HL-60/S4 treated with phorbol 12-myristate 13-acetate at 8.2 ng/mL for 4 days and 3 days (cell line): ENCODE data around the gene STARD10.
"Not testable (repeated sequence)": the region's sequence is repeated elsewhere in the genome, so short reads cannot be mapped to it uniquely, and the experiment has no call there.

Source experiments
- in situ Hi-C: fragments of 300-500 bp; cut with MboI; formaldehyde crosslinking; loops from 2 replicates; pipeline ENCODE4 v1.15.0; 2022; ENCODE audit warnings: low sequenced_read_pairs

The STARD10 gene

DNA sequence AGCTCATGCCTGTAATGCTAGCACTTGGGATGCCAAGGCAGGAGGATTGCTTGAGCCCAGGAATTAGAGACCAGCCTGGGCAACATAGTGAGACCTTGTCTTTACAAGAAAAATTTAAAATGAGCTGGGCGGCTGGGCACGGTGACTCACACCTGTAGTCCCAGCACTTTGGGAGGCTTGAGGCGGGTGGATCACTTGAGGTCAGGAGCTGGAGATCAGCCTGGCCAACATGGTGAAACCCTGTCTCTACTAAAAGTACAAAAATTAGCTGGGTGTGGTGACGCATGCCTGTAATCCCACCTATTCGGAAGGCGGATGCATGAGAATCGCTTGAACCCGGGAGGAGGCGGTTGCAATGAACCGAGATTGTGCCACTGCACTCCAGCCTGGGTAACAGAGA lies 17.8 kb upstream of the STARD10 start:
- in situ Hi-C loops: not testable (repeated sequence)

DNA sequence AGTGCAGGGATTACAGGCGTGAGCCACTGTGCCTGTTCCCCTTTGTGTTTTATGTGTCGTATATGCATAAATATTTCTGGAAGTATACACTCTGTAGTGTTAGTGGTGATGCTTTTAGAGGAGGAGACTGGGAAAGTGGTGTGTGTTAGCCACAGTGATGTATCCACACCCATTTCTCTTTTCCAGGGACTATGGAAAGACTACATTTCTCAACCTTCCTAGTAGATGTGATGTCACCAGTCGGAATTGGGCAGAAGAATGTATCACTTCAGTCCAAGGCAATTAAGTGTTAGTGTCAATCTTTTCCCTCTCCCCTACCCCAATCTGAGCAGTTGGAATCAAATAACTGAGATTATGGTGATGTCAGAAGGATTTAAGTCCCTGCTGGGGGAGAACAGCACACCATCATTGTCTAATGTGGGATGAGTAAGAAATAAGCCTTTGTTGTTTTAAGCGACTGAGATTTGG lies 14.5 kb upstream of the STARD10 start:
- in situ Hi-C loops: no loop called here

DNA sequence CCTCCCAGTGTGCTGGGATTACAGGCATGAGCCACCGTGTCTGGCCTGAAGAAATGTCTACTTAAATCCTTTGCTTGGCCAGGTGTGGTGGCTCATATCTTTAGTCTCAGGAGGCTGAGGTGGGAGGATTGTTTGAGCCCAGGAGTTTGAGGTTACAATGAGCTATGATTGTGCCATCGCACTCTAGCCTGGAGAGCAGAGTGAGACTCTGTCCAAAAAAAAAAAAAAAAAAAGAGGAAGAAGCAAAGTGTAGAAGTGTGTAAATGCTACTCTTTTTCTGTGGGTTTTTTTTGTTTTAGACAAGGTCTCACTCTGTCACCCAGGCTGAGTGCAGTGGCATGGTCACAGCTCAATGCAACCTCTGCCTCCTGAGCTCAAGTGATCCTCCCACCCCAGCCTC lies 13.9 kb upstream of the STARD10 start:
- in situ Hi-C loops: no loop called here

- in situ Hi-C loops: no loop called here
Measured at GRCh38 chr11:72807021-72807693, 13.3 kb upstream of the STARD10 start.

- in situ Hi-C loops: not testable (repeated sequence)
Measured at GRCh38 chr11:72806378-72806777, 12.5 kb upstream of the STARD10 start.

DNA sequence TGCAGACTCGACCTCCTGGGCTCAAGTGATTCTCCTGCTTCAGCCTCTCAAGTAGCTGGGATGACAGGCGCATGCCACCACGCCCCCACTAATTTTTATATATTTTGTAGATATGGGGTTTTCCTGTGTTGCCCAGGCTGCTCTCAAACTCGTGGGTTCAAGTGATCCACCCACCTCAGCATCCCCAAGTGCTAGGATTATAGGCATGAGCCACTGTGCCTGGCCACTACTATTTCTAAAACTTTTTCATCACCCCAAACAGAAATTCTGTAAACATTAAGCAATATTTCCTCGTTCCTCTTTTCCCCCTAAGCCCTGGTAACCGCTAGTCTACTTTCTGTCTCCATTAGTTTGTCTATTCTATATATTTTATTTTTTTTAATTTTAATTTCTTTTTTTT lies 11.4 kb upstream of the STARD10 start:
- in situ Hi-C loops: no loop called here

DNA sequence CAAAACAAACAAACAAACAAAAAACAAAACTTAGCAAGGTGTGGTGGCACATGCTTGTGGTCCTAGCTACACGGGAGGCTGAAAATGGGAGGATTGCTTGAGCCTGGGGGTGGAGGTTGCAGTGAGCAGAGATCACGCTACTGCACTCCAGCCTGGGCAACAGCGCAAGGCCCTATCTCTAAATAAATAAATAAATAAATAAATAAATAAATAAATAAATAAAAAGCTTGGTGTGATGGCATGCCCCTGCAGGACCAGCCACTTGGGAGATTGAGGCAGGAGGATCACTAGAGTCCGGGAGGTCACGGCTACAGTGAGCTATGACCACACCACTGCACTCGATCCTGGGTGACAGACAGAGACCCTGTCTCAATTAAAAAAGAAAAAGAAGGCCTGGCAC lies 9.0 kb upstream of the STARD10 start:
- in situ Hi-C loops: no loop called here

- in situ Hi-C loops: no loop called here
Measured at GRCh38 chr11:72799441-72799840, 5.6 kb upstream of the STARD10 start.

GRCh38 chr11:72798361-72798760 lies 4.5 kb upstream of the STARD10 start:
- in situ Hi-C loops: no loop called here

- in situ Hi-C loops: no loop called here
Measured at GRCh38 chr11:72793076-72793424, 797 bp downstream of the STARD10 start.

GRCh38 chr11:72792437-72793021 lies 1.3 kb downstream of the STARD10 start:
- in situ Hi-C loops: no loop called here

- in situ Hi-C loops: not testable (repeated sequence)
Measured at GRCh38 chr11:72791228-72791627, 2.6 kb downstream of the STARD10 start.

GRCh38 chr11:72789493-72790131 lies 4.2 kb downstream of the STARD10 start:
- in situ Hi-C loops: no loop called here

DNA sequence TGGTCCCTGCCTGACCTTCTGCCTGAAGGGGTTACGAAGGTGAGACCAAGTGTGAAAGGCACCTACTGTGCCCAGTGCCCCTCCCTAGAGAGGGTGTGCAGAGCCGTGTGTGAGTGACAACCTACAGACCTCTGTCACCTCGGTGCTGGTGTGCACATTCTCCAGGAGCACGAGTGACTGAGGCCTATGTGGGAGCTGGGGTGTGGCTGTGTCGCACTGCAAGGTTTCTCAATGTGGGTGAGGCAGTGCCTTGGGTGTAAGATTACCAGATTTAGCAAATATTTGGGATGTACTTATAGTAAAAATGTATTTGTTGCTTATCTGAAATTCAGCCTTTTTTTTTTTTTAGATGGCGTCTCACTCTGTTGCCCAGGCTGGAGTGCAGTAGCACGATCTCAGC lies 5.6 kb downstream of the STARD10 start:
- in situ Hi-C loops: no loop called here

DNA sequence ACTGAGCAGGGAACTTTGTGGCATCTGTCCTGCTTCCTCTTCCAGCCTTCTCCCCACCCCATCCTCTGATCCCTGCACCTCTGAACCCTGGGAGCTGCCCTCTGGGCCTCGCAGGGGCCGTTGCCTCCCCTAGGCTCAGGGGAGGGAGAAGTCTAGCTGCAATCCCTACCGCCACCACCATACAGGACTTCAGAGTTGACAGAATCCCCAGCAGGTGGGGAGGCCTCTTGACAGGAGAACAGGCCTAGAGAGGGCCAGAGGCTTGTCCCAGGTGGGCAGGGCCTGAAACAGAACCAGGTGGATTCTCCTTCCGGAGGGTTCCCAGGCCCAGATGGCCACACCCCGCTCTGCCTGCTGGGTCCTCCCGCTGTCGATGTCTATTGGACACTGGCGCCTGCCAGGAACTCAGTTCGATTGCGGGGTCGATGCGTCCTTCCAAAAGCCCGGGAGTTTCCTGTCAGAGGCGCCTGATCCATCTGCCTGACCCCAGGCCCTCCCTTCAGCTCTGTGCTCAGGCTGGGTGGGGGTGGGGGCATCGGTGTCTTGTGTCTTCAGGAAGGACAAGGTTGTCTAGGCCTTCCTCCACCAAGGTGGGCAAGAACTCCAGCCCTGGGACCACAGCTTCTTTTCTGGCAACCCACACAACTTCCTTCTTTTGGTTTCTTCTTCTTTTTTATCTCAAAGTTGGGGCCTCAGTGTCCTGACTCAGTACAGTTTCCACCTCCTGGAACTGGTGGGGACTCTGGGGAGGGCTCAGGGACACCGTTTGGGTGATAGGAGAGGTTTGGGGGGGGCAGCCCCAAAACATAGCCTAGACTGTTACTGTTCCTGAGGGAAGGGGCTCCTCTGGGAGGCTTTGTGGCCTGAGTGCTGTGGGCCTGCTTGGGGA lies 6.4 kb downstream of the STARD10 start:
- in situ Hi-C loops: no loop called here

DNA sequence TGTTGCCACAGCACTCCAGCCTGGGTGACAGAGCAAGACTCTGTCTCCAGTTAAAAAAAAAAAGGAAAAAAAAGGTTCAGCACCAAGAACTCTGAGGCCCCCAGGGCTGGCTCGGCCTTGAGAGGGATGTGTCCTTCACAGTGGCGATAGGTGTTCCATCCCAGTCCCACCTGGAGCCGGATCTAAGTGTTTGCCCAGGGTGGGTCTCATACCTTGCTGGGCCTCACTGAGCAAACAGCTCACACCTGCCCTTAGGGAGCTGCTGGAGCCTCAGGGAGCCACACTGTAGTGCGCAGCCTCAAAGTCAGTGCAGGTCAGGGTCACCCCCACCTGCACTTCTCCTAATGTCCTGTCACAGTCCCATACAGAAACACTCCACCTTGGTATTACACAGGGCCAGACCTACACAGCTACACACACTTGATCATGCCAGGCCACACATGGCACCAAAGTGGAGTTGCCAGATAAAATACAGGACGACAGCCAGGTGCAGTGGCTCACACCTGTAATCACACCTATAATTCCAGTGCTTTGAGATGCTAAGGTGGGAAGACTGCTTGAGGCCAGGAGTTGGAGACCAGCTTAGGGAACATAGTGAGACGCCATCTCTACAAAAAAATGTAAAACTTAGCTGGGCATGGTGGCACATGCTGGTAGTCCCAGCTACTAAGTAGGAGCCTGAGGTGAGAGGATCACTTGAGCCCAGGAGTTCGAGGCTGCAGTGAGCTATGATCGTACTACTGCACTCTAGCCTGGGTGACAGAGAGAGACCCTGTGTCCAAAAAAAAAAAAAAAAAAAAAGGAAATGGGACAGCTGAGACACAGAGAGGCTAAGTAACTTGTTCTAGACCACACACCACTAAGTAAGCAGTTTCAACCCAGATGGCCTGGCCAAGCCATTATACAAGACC lies 7.3 kb downstream of the STARD10 start:
- in situ Hi-C loops: no loop called here

GRCh38 chr11:72784662-72785061 lies 9.2 kb downstream of the STARD10 start:
- in situ Hi-C loops: no loop called here

DNA sequence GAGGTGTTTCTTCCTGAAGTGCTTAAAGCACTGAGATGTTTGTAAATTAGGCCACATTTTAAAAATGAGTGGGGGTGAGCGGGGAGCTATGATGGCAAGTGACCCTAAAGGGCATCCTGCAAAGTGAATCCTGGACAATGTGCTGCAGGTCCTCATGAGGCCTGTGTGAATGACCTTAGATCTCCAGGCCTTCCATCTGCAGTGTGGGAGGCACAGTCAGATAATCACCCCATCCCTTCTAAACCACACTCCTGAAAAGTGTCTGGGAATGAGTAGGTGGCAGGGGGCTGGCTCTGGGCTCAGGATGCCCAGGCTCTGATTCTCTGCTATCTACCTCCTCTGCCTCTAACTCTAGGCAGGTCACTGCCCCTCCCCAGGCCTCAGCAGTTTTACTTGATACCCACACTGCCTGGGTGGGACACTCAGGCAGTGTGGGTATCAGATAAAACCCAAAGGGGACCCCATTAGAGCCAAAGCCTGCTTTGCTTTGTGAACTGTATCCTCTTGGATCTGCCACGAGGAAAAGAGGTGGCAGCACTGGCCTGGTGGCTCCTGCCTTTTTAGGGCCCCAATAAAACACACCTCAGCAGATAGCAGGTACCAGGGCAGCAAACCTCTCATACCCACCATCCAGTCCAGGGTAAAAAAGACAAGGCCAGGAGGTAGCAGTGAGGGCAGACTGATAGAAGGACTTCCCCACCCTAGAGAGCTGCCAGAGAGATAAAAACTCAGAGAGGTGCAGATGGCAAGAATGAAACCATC lies 10.5 kb downstream of the STARD10 start:
- in situ Hi-C loops: no loop called here

GRCh38 chr11:72782081-72782920 lies 11.5 kb downstream of the STARD10 start:
- in situ Hi-C loops: no loop called here
